A204.1 (cell line): Measurements from ENCODE around the gene CHRNA9.
A peak's percentile ranks its signal among the peaks of the same experiment; 100 is the strongest.

Experiments used
- FAIRE-seq: peaks from 2 replicates; lab custom pipeline; 2012; peaks lifted over from hg19 to GRCh38; lab: Jason Lieb, UNC

CHRNA9 gene

GRCh38 chr4:40309250-40309774, 25.8 kb upstream of the CHRNA9 start:
- FAIRE-seq, result no peak

GRCh38 chr4:40310225-40310624, 24.9 kb upstream of the CHRNA9 start:
- no peak for FAIRE-seq

- FAIRE-seq, result no peak
Observed at GRCh38 chr4:40311811-40312346, 23.3 kb upstream of the CHRNA9 start.

- FAIRE-seq, result no peak
Observed at GRCh38 chr4:40314951-40315350, 20.2 kb upstream of the CHRNA9 start.

GRCh38 chr4:40316333-40316781, 18.8 kb upstream of the CHRNA9 start:
- FAIRE-seq, result no peak

- no peak for FAIRE-seq
Observed at GRCh38 chr4:40316782-40317635, 18.1 kb upstream of the CHRNA9 start.

- no peak for FAIRE-seq
Observed at GRCh38 chr4:40317916-40318658, 17.0 kb upstream of the CHRNA9 start.

- FAIRE-seq, result no peak
Observed at GRCh38 chr4:40321574-40322275, 13.4 kb upstream of the CHRNA9 start.

GRCh38 chr4:40322811-40323210, 12.3 kb upstream of the CHRNA9 start:
- FAIRE-seq, result no peak

GRCh38 chr4:40323866-40324265, 11.3 kb upstream of the CHRNA9 start:
- no peak for FAIRE-seq

GRCh38 chr4:40325406-40326019, 9.6 kb upstream of the CHRNA9 start:
- FAIRE-seq, result peak; percentile 95

GRCh38 chr4:40327340-40327739, 7.8 kb upstream of the CHRNA9 start:
- no peak for FAIRE-seq

- FAIRE-seq, result no peak
Observed at GRCh38 chr4:40328383-40328782, 6.8 kb upstream of the CHRNA9 start.

GRCh38 chr4:40329805-40330204, 5.3 kb upstream of the CHRNA9 start:
- FAIRE-seq, result no peak

GRCh38 chr4:40330536-40330935, 4.6 kb upstream of the CHRNA9 start:
- FAIRE-seq, result no peak

- no peak for FAIRE-seq
Observed at GRCh38 chr4:40331101-40331745, 3.9 kb upstream of the CHRNA9 start.

GRCh38 chr4:40331961-40332360, 3.2 kb upstream of the CHRNA9 start:
- no peak for FAIRE-seq

- FAIRE-seq, result no peak
Observed at GRCh38 chr4:40333921-40334352, 1.2 kb upstream of the CHRNA9 start.

GRCh38 chr4:40335525-40335894, 377 bp downstream of the CHRNA9 start:
- FAIRE-seq, result no peak

GRCh38 chr4:40337051-40337450, 1.9 kb downstream of the CHRNA9 start:
- FAIRE-seq, result no peak

- FAIRE-seq, result no peak
Observed at GRCh38 chr4:40337523-40337922, 2.4 kb downstream of the CHRNA9 start.
